Measurements from ENCODE around the gene LYZ.

DNA sequence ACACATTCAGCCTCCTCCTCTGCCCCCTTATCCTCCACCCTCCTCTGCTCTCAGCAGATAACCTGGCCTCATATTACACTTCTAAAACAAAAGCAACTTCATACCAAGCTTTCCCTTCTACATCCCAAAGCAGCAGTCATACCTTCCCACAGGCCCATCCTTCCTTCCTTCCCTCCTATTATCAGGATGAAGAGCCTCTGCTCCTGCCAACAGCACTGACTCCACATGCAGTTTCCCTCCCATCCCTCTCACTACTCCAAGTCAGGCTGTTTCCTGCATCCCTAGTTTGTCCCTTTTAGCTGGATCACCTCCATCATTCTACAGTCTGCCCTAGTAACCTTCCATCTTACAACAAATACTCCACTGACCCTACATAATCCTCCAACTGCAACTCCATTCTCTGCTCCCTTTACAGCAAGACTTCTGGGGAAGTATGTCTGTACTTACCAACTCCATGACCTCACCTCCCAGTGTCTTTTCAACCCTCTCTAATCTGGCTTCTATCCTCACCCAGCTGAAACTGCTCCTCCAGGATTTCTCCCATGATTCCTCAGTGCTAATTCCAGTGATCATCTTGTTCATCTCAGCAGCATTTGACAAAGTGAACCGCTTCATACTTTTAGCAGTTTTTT, 6.5 kb downstream of the LYZ start:
- TF ChIP-seq, protein P1, sequence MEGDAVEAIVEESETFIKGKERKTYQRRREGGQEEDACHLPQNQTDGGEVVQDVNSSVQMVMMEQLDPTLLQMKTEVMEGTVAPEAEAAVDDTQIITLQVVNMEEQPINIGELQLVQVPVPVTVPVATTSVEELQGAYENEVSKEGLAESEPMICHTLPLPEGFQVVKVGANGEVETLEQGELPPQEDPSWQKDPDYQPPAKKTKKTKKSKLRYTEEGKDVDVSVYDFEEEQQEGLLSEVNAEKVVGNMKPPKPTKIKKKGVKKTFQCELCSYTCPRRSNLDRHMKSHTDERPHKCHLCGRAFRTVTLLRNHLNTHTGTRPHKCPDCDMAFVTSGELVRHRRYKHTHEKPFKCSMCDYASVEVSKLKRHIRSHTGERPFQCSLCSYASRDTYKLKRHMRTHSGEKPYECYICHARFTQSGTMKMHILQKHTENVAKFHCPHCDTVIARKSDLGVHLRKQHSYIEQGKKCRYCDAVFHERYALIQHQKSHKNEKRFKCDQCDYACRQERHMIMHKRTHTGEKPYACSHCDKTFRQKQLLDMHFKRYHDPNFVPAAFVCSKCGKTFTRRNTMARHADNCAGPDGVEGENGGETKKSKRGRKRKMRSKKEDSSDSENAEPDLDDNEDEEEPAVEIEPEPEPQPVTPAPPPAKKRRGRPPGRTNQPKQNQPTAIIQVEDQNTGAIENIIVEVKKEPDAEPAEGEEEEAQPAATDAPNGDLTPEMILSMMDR (IDR thresholded peaks at IDR 0.05) = no peak
- TF ChIP-seq POLR2A (IDR thresholded peaks at IDR 0.05) = no peak
